Erythroblast (primary cell): ENCODE results near the gene SERF1B.
"Not testable (repeated sequence)": the region's sequence is repeated elsewhere in the genome, so short reads cannot be mapped to it uniquely, and the experiment has no call there.

Experiments used
- GATA1 ChIP-seq: IDR thresholded peaks from 2 replicates; pipeline ENCODE4 v1.6.1; 2011; ENCODE audit warnings: low read depth, mild to moderate bottlenecking, control low read depth, low read length, moderate library complexity
- POLR2A ChIP-seq: IDR thresholded peaks from 2 replicates; pipeline ENCODE4 v1.6.1; 2011; ENCODE audit warnings: mild to moderate bottlenecking, low read length

DNA sequence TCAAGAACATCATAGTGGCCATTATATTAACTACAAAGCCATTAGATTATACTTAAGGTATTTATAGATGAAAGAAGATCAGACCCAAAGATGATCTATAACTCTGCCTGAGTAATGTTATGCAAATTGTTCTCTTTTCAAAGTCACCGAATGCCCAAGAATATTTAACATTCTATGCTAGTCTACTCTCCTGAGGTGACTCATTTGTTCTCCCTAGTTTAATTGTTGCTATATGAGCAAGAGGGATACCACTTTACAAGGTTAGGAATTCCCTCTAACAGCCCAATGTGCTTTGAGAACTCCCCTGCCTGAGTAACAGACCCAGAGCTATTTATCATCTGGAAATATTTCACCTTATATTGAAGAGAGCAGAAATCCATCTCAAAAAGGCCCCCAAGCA, 29.5 kb upstream of the SERF1B start:
- not testable (repeated sequence) for TF ChIP-seq POLR2A, GATA1
